SK-N-SH (cell line): ENCODE results near the gene MICB. TPM values are rescaled to one million over a fixed set of nuclear protein-coding genes. Genes with fewer than 3 reads are reported as not detected.

Experiments
- CTCF ChIA-PET: fragments of 300-600, 350-600 bp; formaldehyde crosslinking; extraction: SDS; loops from one replicate; lab custom pipeline; 2021; lab: Yijun Ruan, JAX
- POLR2A ChIA-PET: fragments of 350-600 bp; sonication (Branson Sonifier 250); formaldehyde crosslinking; extraction: SDS; loops from one replicate; lab custom pipeline; 2020; ENCODE audit warnings: antibody characterized with exemption, inconsistent platforms; lab: Yijun Ruan, JAX
- DNase-seq: peaks from one replicate; pipeline ENCODE4 v3.0.0; 2012
- H2AFZ ChIP-seq: fragments of 200-600 bp; sonication (generic); 2 replicates; pipeline ENCODE4 v1.8.1; 2016; ENCODE audit warnings: antibody characterized with exemption, mild to moderate bottlenecking, low read depth
- H3F3A ChIP-seq: fragments of 200-600 bp; sonication (generic); replicated peaks from 2 replicates; pipeline ENCODE3; 2016; ENCODE audit warnings: antibody characterized with exemption, mild to moderate bottlenecking; ENCODE audit not compliant: insufficient read depth
- H3K27ac ChIP-seq, 2 experiments: fragments of 200-500 bp in 1 of 2; fragments of 200-600 bp in 1 of 2; sonication (Bioruptor generic) in 1 of 2; sonication (generic), shearing (Covaris generic) in 1 of 2; 2 replicates each; pipeline versions ENCODE4 v1.5.1 to v1.6.1; 2014 to 2016; ENCODE audit warnings: low read depth in 2 of 2, inconsistent platforms in 1 of 2, low read length in 1 of 2, mild to moderate bottlenecking in 1 of 2, mixed read lengths in 1 of 2
- H3K27me3 ChIP-seq: fragments of 200-600 bp; sonication (generic), shearing (Covaris generic); 2 replicates; pipeline ENCODE4 v1.6.1; 2016; ENCODE audit warnings: mixed run types; ENCODE audit not compliant: insufficient read depth
- H3K36me3 ChIP-seq, 2 experiments: fragments of 200-500 bp in 1 of 2; fragments of 200-600 bp in 1 of 2; sonication (Bioruptor generic) in 1 of 2; sonication (generic) in 1 of 2; replicated peaks in 1 of 2; 2 replicates each; pipeline versions ENCODE3 to v1.5.1; 2014 to 2016; ENCODE audit warnings: low read length in 1 of 2, mild to moderate bottlenecking in 1 of 2; ENCODE audit not compliant: insufficient read depth in 2 of 2, control insufficient read depth in 1 of 2
- H3K4me1 ChIP-seq, 2 experiments: fragments of 200-500 bp in 1 of 2; fragments of 200-600 bp in 1 of 2; sonication (Bioruptor generic) in 1 of 2; sonication (generic), shearing (Covaris generic) in 1 of 2; 2 replicates each; pipeline versions ENCODE4 v1.5.1 to v1.6.1; 2014 to 2016; ENCODE audit warnings: low read depth in 1 of 2, low read length in 1 of 2, mixed run types in 1 of 2; ENCODE audit not compliant: insufficient read depth in 2 of 2, control insufficient read depth in 1 of 2
- H3K4me2 ChIP-seq: fragments of 200-600 bp; sonication (generic), shearing (Covaris generic); 2 replicates; pipeline ENCODE4 v1.6.1; 2017; ENCODE audit warnings: mixed run types
- H3K4me3 ChIP-seq, 2 experiments: fragments of 200-500 bp in 1 of 2; fragments of 200-600 bp in 1 of 2; sonication (Bioruptor generic) in 1 of 2; sonication (generic), shearing (Covaris generic) in 1 of 2; 2 replicates each; pipeline versions ENCODE4 v1.5.1 to v1.8.1; 2014 to 2016; ENCODE audit warnings: low read depth in 2 of 2, inconsistent platforms in 1 of 2, low read length in 1 of 2, mild to moderate bottlenecking in 1 of 2, mixed read lengths in 1 of 2, moderate library complexity in 1 of 2
- H3K79me2 ChIP-seq: fragments of 200-600 bp; sonication (generic); 2 replicates; pipeline ENCODE4 v1.8.1; 2017; ENCODE audit warnings: mild to moderate bottlenecking; ENCODE audit not compliant: insufficient read depth
- H3K9ac ChIP-seq: fragments of 200-600 bp; sonication (generic); 2 replicates; pipeline ENCODE4 v1.6.1; 2017; ENCODE audit warnings: mixed run types
- H3K9me2 ChIP-seq: fragments of 200-600 bp; sonication (generic); 2 replicates; pipeline ENCODE4 v1.6.1; 2017; ENCODE audit warnings: mixed run types
- H3K9me3 ChIP-seq: fragments of 200-600 bp; sonication (generic); 2 replicates; pipeline ENCODE4 v1.6.1; 2017; ENCODE audit warnings: mixed run types, mild to moderate bottlenecking, moderate library complexity
- H4K20me1 ChIP-seq: fragments of 200-600 bp; sonication (generic); 2 replicates; pipeline ENCODE4 v1.6.1; 2017; ENCODE audit warnings: mild to moderate bottlenecking, mixed run types; ENCODE audit not compliant: insufficient read depth
- CHD2 ChIP-seq: fragments of 150-350 bp; IDR thresholded peaks from 2 replicates; pipeline ENCODE4 v1.6.1; 2018; ENCODE audit warnings: low read length; ENCODE audit not compliant: partially characterized antibody
- CTCF ChIP-seq: fragments of 200-600 bp; sonication (generic); IDR thresholded peaks from 2 replicates; pipeline ENCODE4 v1.6.1; 2017; ENCODE audit warnings: antibody characterized with exemption, mild to moderate bottlenecking, moderate library complexity
- EP300 ChIP-seq, 2 experiments: IDR thresholded peaks; 2 replicates each; pipeline versions ENCODE4 v1.4.0 to v1.6.1; 2012; ENCODE audit warnings: borderline replicate concordance in 1 of 2, low read depth in 1 of 2, low read length in 1 of 2
- EZH2phosphoT487 ChIP-seq: fragments of 200-600 bp; sonication (generic); IDR thresholded peaks from 2 replicates; pipeline ENCODE4 v1.6.1; 2017; ENCODE audit warnings: low read depth, mixed run types, mild to moderate bottlenecking, antibody characterized with exemption, moderate library complexity, borderline replicate concordance
- FOSL2 ChIP-seq: IDR thresholded peaks from 2 replicates; pipeline ENCODE4 v1.4.0; 2012; ENCODE audit warnings: low read depth, mild to moderate bottlenecking, moderate library complexity, borderline replicate concordance
- FOXJ3 ChIP-seq: sonication (generic); formaldehyde crosslinking; IDR thresholded peaks from 2 replicates; pipeline ENCODE4 v1.5.1; 2020; ENCODE audit warnings: mild to moderate bottlenecking, missing genetic modification reagents
- GABPA ChIP-seq: IDR thresholded peaks from 2 replicates; pipeline ENCODE4 v1.4.0; 2012; ENCODE audit warnings: low read depth, mild to moderate bottlenecking
- JUND ChIP-seq: IDR thresholded peaks from 2 replicates; pipeline ENCODE4 v1.4.0; 2012
- MAX ChIP-seq: IDR thresholded peaks from 2 replicates; pipeline ENCODE4 v1.4.0; 2012; ENCODE audit warnings: low read depth
- MEF2A ChIP-seq: IDR thresholded peaks from 2 replicates; pipeline ENCODE4 v1.4.0; 2012; ENCODE audit warnings: low read depth, borderline replicate concordance
- NRF1 ChIP-seq: IDR thresholded peaks from 2 replicates; pipeline ENCODE4 v1.6.1; 2012; ENCODE audit warnings: low read depth, mild to moderate bottlenecking, low read length
- POLR2AphosphoS5 ChIP-seq: IDR thresholded peaks from 2 replicates; pipeline ENCODE4 v1.6.1; 2012; ENCODE audit warnings: low read depth, low read length
- RCOR1 ChIP-seq: fragments of 150-350 bp; IDR thresholded peaks from 2 replicates; pipeline ENCODE4 v1.6.1; 2017; ENCODE audit warnings: antibody characterized with exemption, low read length
- RXRA ChIP-seq: IDR thresholded peaks from 2 replicates; pipeline ENCODE4 v1.4.0; 2012; ENCODE audit warnings: low read depth, mild to moderate bottlenecking, borderline replicate concordance
- SIN3A ChIP-seq: IDR thresholded peaks from 2 replicates; pipeline ENCODE4 v1.6.1; 2012; ENCODE audit warnings: low read depth, mild to moderate bottlenecking, low read length, moderate library complexity, borderline replicate concordance
- TAF1 ChIP-seq: IDR thresholded peaks from 2 replicates; pipeline ENCODE4 v1.6.1; 2012; ENCODE audit warnings: low read depth, mild to moderate bottlenecking, low read length, moderate library complexity, borderline replicate concordance
- USF1 ChIP-seq: IDR thresholded peaks from 2 replicates; pipeline ENCODE4 v1.4.0; 2012; ENCODE audit warnings: low read depth, borderline replicate concordance
- USF2 ChIP-seq: fragments of 150-350 bp; IDR thresholded peaks from 2 replicates; pipeline ENCODE4 v1.6.1; 2017; ENCODE audit warnings: antibody characterized with exemption, low read length, low read depth, borderline replicate concordance
- WGBS: methylation state at CpG from one replicate; pipeline ENCODE4 v1.1.6; 2017; ENCODE audit warnings: low lambda C conversion rate; 5-methylcytosine and 5-hydroxymethylcytosine counted together
- polyA plus RNA-seq, 3 experiments: library from polyadenylated mRNA; depleted of rRNA; stranded (reverse); fragments of >200 nt; gene quantifications; 2 replicates each; pipeline ENCODE4 v1.2.3, GENCODE V29; 2012

Gene MICB
- polyA plus RNA-seq, 1 of the 3 experiments (the other 2 are of a cell fraction) = 9.7 TPM

- no peak overlapping the region for H3K9ac ChIP-seq
- no peaks in the 10 kb centered on the region for H3K79me2 ChIP-seq
- H3K4me3 ChIP-seq = no peak overlapping the region
- H3K27me3 ChIP-seq = peaks cover 53% of the 10 kb centered on the region; the same call in 1 of the 2 replicates
- H2AFZ ChIP-seq = no peak overlapping the region
- ChIA-PET CTCF (interaction anchor here (1.3 kb wide), 1 partner anchor 13 kb away, joined by 7 read pairs; no protein-coding TSS in a partner anchor), POLR2A (no interaction called here)
- H3K27ac ChIP-seq = no peak overlapping the region
- H3F3A ChIP-seq = peaks cover under 1% of the 10 kb centered on the region
- no peaks in the 10 kb centered on the region for H3K36me3 ChIP-seq
- no peaks in the 10 kb centered on the region for H3K4me1 ChIP-seq
- H3K9me2 ChIP-seq = no peaks in the 10 kb centered on the region
- no peaks in the 10 kb centered on the region for H4K20me1 ChIP-seq
- no peak overlapping the region for H3K4me2 ChIP-seq
- H3K9me3 ChIP-seq = no peaks in the 10 kb centered on the region
- no peak for DNase-seq
- 1% methylated on average over 2 of the region's 3 CpGs for WGBS
- TF ChIP-seq TAF1 = no peak
- no peak for TF ChIP-seq JUND
- no peak for TF ChIP-seq RCOR1
- TF ChIP-seq FOSL2 = no peak
- no peak for TF ChIP-seq MAX
- no peak for TF ChIP-seq CTCF
- TF ChIP-seq SIN3A = no peak
- TF ChIP-seq MEF2A = no peak
- TF ChIP-seq EZH2phosphoT487 = no peak
- TF ChIP-seq FOXJ3 (CRISPR knock-in tag) = no peak
- TF ChIP-seq CHD2 = no peak
- TF ChIP-seq USF2 = no peak
- TF ChIP-seq USF1 = no peak
- no peak for TF ChIP-seq EP300 (IDR thresholded peaks at IDR 0.05; ENCODE audit: borderline replicate concordance in 1 of 2, low read depth in 1 of 2, low read length in 1 of 2)
- TF ChIP-seq RXRA = no peak
- no peak for TF ChIP-seq GABPA
- TF ChIP-seq NRF1 = no peak
- no peak for TF ChIP-seq POLR2AphosphoS5
These were observed 17.9 kb upstream of the MICB start for GRCh38 chr6:31479933-31480535.
